ENCODE measurements around the gene ATP1A4.

DNA sequence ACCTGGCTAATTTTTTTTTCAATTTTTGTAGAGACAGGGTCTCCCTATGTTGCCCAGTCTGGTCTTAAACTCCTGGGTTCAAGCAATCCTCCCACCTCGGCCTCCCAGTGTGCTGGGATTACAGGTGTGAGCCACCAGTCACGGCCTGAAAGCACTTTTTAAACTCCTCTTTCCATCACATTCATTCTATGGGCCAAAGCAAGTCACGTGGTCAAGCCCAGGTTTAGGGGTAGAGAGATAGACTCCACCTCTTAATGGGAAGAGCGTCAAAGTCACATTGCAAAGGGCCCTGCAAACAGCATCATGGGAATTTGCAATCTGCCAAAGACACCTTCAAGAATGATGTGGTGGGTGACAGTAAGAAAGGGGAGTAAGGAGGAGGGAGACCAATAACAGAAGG lies 7.1 kb downstream of the ATP1A4 start:
- TF ChIP-seq, protein P1, sequence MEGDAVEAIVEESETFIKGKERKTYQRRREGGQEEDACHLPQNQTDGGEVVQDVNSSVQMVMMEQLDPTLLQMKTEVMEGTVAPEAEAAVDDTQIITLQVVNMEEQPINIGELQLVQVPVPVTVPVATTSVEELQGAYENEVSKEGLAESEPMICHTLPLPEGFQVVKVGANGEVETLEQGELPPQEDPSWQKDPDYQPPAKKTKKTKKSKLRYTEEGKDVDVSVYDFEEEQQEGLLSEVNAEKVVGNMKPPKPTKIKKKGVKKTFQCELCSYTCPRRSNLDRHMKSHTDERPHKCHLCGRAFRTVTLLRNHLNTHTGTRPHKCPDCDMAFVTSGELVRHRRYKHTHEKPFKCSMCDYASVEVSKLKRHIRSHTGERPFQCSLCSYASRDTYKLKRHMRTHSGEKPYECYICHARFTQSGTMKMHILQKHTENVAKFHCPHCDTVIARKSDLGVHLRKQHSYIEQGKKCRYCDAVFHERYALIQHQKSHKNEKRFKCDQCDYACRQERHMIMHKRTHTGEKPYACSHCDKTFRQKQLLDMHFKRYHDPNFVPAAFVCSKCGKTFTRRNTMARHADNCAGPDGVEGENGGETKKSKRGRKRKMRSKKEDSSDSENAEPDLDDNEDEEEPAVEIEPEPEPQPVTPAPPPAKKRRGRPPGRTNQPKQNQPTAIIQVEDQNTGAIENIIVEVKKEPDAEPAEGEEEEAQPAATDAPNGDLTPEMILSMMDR (IDR thresholded peaks at IDR 0.05 in 4 of 5, conservative IDR thresholded peaks at IDR 0.05 in 1 of 5), result no peak
- TF ChIP-seq POLR2A (IDR thresholded peaks at IDR 0.05), result no peak

Measured in gastrocnemius medialis (tissue), 4 donors.